ENCODE results near the gene HIGD2A.

The HIGD2A gene

DNA sequence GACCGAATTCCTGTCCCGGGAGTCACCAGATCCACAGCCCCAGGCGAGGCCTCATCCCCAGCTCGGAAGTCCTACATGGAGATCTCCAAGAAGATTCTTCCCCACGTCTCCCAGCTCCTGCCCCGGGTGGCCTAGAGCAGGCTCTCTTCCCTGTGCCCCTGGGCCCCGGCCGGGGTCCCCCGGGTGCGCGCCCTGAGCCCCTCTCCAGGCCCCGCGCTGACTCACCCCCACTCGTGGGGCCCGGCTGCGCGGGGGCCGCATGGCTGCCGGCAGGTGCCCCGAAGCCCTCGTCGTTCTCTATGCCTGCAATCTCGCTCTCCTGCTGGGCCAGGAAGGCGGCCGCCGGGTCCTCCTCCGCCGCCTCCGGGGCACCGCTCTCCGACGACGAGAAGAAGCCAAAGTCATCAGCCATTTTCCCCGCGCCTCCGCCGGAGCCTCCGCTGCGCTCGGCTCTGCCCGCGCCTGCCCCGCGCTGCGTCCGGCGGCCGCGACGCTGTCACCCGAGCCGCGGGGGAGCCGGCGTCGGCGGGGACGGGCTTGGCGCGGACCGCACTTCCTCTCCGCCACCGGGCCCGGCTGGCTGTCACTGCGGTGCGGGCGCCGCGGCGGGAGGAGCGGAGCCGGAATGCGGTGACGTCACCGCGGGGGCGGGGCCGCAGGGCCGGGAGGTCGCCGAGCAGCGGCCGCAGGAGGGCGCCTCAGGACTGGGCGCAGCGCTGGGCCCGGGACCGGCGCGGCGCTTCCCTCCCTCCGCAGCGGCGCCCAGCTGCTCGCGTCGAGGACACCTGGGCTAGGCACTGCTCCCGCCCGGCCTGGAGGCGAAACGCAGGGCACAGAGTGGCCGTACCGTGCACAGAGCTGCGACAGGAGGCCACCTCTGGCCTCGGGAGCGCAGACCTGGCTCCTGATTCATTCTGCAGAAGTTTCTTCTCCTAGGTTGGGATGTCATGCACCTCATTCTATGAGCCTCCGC, 27.7 kb downstream of the HIGD2A start, which contains the start of gene CLTB:
TSS of gene CLTB (minus strand) at position 588 of the 973 bp plus-strand sequence. CDS start at position 412, 176 bp downstream.
- peak; percentile 46 to 47 for DNase-seq (ENCODE audit: low read depth in 2 of 2)

DNA sequence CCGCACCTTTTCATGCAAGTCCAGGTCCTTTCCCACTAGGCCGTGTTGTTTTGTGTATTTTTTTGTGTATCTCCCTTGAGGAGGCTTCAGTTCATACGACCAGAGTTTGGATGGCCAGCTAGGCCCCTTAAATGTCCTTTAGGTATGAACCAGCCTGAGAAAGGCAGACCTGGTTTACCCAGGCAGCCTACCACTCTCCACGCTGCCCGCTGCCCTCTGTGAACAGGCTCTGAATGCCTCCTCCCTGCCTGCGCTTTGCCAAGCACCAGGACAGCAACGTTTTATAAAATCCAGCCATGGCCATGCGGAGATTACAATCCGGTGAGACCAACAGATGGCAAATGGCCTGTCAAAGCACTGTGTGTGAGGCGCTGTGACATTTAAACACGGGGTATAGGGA, 28.4 kb downstream of the HIGD2A start:
- DNase-seq (ENCODE audit: low read depth in 2 of 2): no peak

DNA sequence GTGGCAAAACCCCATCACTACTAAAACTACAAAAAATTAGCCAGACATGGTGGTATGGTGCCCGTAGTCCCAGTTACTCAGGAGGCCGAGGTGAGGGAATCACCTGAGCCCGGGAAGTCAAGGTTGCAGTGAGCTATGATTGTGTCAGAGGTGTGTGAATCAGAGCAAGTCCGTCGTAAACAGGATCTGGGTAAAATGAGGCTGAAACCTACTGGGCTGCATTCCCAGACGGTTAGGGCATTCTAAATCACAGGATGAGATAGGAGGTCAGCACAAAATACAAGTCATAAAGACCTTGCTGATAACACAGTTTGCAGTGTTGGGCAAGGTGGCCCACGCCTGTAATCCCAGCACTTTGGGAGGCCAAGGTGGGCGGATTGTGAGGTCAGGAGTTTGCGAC, 29.7 kb downstream of the HIGD2A start:
- DNase-seq (ENCODE audit: low read depth in 2 of 2): no peak

GRCh38 chr5:176420086-176420485, 31.5 kb downstream of the HIGD2A start:
- DNase-seq (ENCODE audit: low read depth in 2 of 2): no peak

DNA sequence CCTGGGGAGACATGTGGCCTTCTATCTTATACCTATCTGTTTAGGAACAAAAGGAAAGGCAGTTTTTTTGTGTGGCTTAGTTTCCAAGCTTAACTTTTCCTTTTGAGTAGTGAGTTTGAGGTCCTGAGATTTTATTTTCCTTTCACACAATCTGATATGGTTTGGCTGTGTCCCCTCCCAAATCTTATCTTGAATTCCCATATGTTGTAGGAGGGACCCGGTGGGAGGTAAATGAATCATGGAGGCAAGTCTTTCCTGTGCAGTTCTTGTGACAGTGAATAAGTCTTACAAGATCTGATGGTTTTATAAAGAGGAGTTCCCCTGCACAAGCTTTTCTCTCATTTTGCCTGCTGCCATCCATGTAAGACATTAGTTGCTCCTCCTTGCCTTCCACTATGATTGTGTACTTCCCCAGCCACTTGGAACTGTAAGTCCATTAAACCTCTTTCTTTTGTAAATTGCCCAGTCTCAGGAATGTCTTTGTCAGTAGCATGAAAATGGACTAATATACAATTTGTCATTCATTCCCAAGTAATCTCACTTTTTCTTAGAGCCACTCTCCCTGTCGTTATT, 32.5 kb downstream of the HIGD2A start:
- no peak for DNase-seq (ENCODE audit: low read depth in 2 of 2)

DNA sequence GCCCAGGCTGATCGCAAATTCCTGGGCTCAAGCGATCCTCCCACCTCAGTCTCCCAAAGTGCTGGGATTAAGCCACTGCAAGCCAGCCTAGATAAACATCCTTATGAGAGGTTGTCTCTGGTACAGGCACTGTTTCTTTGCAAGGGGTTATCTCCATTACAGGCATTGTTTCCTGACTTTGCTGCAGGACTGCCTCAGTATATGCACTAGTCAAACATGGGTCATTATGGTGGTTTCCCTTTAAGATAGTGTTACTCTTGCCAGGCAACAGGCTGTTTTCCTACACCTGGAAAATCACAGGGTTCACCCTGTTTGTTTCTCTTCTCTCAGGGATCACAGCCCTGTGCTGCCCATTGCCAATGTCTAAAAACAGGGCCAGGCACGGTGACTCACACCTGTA, 35.6 kb downstream of the HIGD2A start:
- DNase-seq (ENCODE audit: low read depth in 2 of 2): no peak

DNA sequence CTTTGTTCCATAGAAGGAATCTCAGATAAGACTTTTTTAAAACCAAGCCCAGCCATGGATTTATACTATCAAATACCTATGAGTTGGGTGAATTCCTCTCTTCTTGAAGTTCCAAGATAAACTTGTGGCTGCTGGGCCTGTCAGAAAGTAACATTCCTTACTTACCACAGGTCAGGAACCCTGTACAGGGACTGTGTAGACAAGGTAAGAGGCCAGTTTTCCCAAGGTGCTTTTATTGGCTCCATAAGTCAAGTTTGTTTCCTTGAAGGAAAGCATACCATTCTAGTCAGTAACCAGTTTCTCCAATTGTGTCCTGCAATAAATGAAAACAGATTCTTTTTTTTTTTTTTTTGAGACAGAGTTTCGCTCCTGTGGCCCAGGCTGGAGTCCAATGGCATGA, 36.6 kb downstream of the HIGD2A start:
- DNase-seq (ENCODE audit: low read depth in 2 of 2): no peak

- DNase-seq (ENCODE audit: low read depth in 2 of 2): no peak
Observed at GRCh38 chr5:176425791-176426190, 37.2 kb downstream of the HIGD2A start.

GRCh38 chr5:176426876-176427275, 38.3 kb downstream of the HIGD2A start:
- no peak for DNase-seq (ENCODE audit: low read depth in 2 of 2)

GRCh38 chr5:176427971-176428370, 39.4 kb downstream of the HIGD2A start:
- no peak for DNase-seq (ENCODE audit: low read depth in 2 of 2)

GRCh38 chr5:176429972-176430371, 41.4 kb downstream of the HIGD2A start:
- DNase-seq (ENCODE audit: low read depth in 2 of 2): no peak

DNA sequence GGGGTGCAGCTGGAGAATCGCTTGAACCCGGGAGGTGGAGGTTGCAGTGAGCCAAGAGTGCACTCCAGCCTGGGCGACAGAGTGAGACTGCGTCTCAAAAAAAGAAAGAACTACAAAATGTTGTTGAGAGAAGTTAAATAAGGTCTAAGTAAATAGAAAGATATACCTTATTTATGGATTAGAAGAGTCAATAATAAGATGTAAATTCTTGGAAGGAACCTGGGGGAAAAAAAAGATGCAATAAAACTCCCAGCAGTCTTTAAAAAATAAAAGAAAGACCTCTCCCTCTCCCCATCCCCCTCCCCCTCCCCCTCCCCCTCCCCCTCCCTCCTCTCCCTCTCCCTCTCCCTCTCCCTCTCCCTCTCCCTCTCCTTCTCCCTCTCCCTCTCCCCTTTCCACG, 44.2 kb downstream of the HIGD2A start:
- DNase-seq (ENCODE audit: low read depth in 2 of 2): no peak

- peak in 1 of 2 experiments; percentile 36 for DNase-seq (ENCODE audit: low read depth in 2 of 2)
Observed at GRCh38 chr5:176436656-176437055, 48.1 kb downstream of the HIGD2A start.

DNA sequence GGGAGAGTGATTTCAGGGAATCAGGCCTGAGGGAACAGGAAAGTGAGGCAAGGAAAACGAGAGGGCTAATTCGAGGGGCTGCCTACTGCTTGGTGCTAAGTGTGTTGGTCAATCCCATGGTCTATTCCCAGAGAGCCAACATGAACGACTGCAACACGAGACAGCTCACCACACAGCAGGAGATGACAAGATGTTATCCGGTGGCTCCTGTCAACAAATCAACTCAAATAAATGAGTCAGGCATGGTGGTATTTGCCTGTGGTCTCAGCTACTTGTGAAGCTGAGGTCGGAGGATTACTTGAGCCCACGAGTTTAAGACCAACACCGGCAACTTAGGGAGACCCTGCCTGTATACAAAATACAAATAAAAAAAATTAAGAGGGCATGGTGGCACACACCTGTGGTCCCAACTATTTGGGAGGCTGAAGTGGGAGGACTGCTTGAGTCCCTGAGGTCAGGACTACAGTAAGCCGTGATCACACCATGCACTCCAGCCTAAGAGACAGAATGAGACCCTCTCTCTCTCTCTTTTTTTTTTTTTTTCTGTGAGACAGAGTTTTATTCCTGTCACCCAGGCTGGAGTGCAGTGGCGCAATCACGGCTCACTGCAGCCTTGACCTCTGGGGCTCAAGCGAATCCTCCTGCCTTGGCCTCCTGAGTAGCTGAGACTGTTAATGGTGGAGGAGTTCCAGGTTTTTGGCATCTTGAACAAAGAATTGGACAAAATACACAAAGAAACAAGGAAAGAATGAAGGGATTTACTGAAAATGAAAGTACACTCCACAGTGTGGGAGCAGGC, 50.6 kb downstream of the HIGD2A start:
- peak; percentile 67 to 68 for DNase-seq (ENCODE audit: low read depth in 2 of 2)
